Measurements from ENCODE around the gene CDC42BPA. TPM values are rescaled to one million over a fixed set of nuclear protein-coding genes. Genes with fewer than 3 reads are reported as not detected.

CDC42BPA gene
- total and polyA plus RNA-seq, 9 of the 15 experiments (the other 6 are each of a cell fraction or from before 2014, with no cell fraction given), result 8.0 to 77.5 (median 52.1) TPM

GRCh38 chr1:227112538-227112937 is 205.8 kb downstream of the CDC42BPA start (continued):
- TF ChIP-seq CEBPZ (IDR thresholded peaks at IDR 0.05; ENCODE audit: borderline replicate concordance, low read depth, low read length), result no peak
- TF ChIP-seq RB1 (IDR thresholded peaks at IDR 0.05; ENCODE audit: low read depth), result no peak
- TF ChIP-seq ZNF766 (CRISPR knock-in tag; conservative IDR thresholded peaks at IDR 0.05), result no peak
- no peak for TF ChIP-seq ETV5 (CRISPR knock-in tag; IDR thresholded peaks at IDR 0.05; ENCODE audit: low read depth)
- no peak for TF ChIP-seq GTF3C2 (IDR thresholded peaks at IDR 0.05; ENCODE audit: borderline replicate concordance, extremely low read depth, insufficient read length)
- TF ChIP-seq MCM2 (IDR thresholded peaks at IDR 0.05; ENCODE audit: low read depth), result no peak
- no peak for TF ChIP-seq KLF1 (tag; IDR thresholded peaks at IDR 0.05)
- no peak for TF ChIP-seq ESRRB (CRISPR knock-in tag; IDR thresholded peaks at IDR 0.05; ENCODE audit: borderline replicate concordance)
- TF ChIP-seq OTX1 (CRISPR knock-in tag; IDR thresholded peaks at IDR 0.05), result no peak
- TF ChIP-seq FOS (IDR thresholded peaks at IDR 0.05; ENCODE audit: extremely low read depth, insufficient read length), result no peak
